ENCODE measurements around the gene C2.

DNA sequence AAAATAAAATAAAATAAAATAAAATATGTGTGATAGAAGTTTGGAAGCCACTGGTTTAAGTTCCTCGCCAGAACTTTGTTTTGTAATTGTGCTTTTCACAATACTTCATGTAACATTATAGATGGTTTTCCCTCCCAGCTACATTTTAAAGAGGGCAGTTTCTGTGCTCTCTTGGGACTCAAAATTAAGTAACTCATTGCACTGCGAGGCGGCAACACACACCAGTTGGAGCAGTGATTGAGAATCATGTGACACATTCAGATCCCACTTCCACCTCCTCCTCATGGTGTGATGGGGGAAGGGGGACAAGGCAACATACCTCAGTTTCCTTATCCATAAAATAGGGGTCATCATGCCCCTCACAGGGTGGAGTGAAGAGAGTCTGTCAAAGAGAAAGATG is 7.5 kb downstream of the C2 start:
- TF ChIP-seq EP300 (IDR thresholded peaks at IDR 0.05; ENCODE audit: borderline replicate concordance) (no peak), USF1 (IDR thresholded peaks at IDR 0.05) (no peak), TEAD4 (IDR thresholded peaks at IDR 0.05) (no peak), MAX (IDR thresholded peaks at IDR 0.05) (no peak), NFIC (IDR thresholded peaks at IDR 0.05) (no peak), RAD21 (IDR thresholded peaks at IDR 0.05; ENCODE audit: low read depth) (no peak), CREB1 (IDR thresholded peaks at IDR 0.05; ENCODE audit: low read depth) (no peak), EGR1 (IDR thresholded peaks at IDR 0.05) (no peak), TCF12 (IDR thresholded peaks at IDR 0.05; ENCODE audit: low read depth) (no peak), REST (IDR thresholded peaks at IDR 0.05; ENCODE audit: low read depth) (no peak), YY1 (IDR thresholded peaks at IDR 0.05; ENCODE audit: low read depth) (no peak), FOXM1 (IDR thresholded peaks at IDR 0.05; ENCODE audit: borderline replicate concordance, low read depth) (no peak), TAF1 (IDR thresholded peaks at IDR 0.05; ENCODE audit: low read depth) (no peak)
